ENCODE results near the gene GASK1A. TPM values are rescaled to one million over a fixed set of nuclear protein-coding genes. Genes with fewer than 3 reads are reported as not detected.

GASK1A gene
- total RNA-seq (ENCODE audit: unreplicated experiment) = 0.72 TPM
- long read RNA-seq = 0 reads

DNA sequence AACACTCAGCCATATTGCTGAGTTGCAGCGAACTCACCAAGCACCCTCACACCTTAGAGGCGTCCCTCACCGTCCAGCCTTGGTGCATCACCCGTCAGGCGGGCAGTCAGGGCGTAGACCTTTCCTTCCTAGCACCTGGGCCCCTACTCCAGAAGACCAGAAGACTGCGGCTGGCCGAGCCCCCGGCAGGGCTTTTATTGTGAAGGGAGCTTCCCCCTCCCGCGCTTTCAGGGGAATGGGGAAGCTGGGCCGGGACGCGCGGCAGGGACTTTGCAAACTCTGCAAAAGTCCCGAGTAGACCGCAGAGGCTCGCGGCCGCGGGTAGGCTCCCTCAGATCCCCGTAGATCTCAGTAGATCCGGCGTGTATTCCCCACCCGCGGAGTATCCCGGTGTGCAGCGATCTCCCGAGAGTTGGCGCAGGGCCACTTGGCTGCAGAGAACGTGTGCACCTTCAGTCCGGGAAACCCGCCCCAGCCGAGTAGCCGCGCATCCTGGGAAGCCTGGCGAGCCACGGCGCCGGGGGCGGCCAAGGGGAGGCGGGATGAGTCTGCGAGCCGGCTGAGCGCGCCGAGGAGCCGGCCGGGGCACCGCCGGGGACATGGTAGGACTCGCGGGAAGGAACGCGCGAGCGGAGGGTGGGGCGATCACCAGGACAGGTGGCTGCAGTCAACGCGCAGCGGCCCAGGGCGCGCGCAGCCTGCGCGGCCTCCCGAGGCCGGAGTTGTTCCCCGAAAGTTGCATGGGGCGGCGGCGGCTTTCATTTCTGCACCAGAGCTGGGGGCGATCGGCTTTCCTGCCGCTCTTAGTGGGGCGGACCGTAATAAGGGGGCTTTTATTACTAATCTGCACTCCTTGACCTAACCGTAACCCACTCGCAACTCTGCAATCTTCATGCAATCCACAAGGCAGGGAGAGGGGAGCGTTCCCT is at the start of gene GASK1A:
GASK1A (plus strand) TSS at position 268 of the 929 bp plus-strand sequence; CDS start at position 600, 332 bp downstream.
- Mint-ChIP-seq H3K27ac (ENCODE audit: unreplicated experiment) (no peak within 1 kb of the TSS), H3K4me1 (ENCODE audit: unreplicated experiment) (peaks cover 11% of the 10 kb centered on the region), H3K27me3 (ENCODE audit: unreplicated experiment) (peaks cover 13% of the 10 kb centered on the region), H3K36me3 (ENCODE audit: low read depth, unreplicated experiment) (peaks cover 14% of the 10 kb centered on the region), H3K9me3 (ENCODE audit: unreplicated experiment) (peaks cover 19% of the 10 kb centered on the region), H3K4me3 (ENCODE audit: unreplicated experiment) (peak within 1 kb of the TSS; percentile 89)
- peak; percentile 56 for DNase-seq (ENCODE audit: low spot score)
- TF ChIP-seq CTCF (IDR thresholded peaks at IDR 0.05; ENCODE audit: unreplicated experiment) = no peak

DNA sequence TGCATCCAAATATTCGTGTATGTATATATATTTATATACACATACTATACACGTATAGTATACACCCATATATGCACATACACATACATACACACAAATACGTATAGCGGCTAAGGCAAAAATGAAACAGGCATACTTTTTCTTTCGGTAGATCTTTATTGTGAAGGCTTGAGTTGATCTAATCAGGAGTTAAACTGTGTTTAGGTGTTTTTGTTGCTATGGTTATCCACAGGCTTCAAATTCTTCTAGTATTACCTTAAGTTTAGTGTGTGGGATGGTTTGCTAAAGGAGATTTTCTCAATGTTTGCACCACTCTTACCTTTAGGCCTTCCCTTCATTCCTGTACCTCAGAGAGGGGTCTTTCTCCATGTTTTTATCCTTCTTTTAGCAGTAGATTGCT is 45.0 kb upstream of the GASK1A start:
- no peaks in the 10 kb centered on the region for H3K36me3 Mint-ChIP-seq (ENCODE audit: low read depth, unreplicated experiment)
- no peak overlapping the region for H3K4me3 Mint-ChIP-seq (ENCODE audit: unreplicated experiment)
- no peak overlapping the region for H3K27ac Mint-ChIP-seq (ENCODE audit: unreplicated experiment)
- no peak for TF ChIP-seq CTCF (IDR thresholded peaks at IDR 0.05; ENCODE audit: unreplicated experiment)
- no peak for DNase-seq (ENCODE audit: low spot score)
- H3K9me3 Mint-ChIP-seq (ENCODE audit: unreplicated experiment) = no peaks in the 10 kb centered on the region
- H3K4me1 Mint-ChIP-seq (ENCODE audit: unreplicated experiment) = no peaks in the 10 kb centered on the region
- H3K27me3 Mint-ChIP-seq (ENCODE audit: unreplicated experiment) = no peaks in the 10 kb centered on the region

DNA sequence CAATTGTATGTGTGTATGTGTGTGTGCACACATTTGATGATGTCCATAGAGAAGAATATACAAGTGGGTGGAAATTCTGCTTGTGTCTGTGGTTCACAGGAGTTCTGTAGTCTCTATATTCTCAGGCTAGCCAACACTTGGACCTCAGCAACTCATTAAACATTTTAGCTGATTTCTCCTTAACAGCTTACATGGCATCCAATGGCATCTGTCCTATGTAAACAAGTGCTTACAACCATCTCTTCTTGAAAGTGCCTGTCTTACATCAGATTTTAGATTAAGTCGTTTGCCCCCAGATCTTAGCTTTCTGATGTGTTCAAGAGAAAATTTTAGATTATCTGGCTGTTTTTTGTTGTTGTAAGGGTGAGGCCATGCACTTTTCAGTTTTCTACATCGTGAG is 44.2 kb upstream of the GASK1A start:
- H3K36me3 Mint-ChIP-seq (ENCODE audit: low read depth, unreplicated experiment) = no peaks in the 10 kb centered on the region
- TF ChIP-seq CTCF (IDR thresholded peaks at IDR 0.05; ENCODE audit: unreplicated experiment) = no peak
- H3K27me3 Mint-ChIP-seq (ENCODE audit: unreplicated experiment) = no peaks in the 10 kb centered on the region
- H3K4me1 Mint-ChIP-seq (ENCODE audit: unreplicated experiment) = no peaks in the 10 kb centered on the region
- DNase-seq (ENCODE audit: low spot score) = no peak
- no peak overlapping the region for H3K27ac Mint-ChIP-seq (ENCODE audit: unreplicated experiment)
- H3K9me3 Mint-ChIP-seq (ENCODE audit: unreplicated experiment) = no peaks in the 10 kb centered on the region
- no peak overlapping the region for H3K4me3 Mint-ChIP-seq (ENCODE audit: unreplicated experiment)

GRCh38 chr3:42935472-42935871 is 43.6 kb upstream of the GASK1A start:
- no peaks in the 10 kb centered on the region for H3K36me3 Mint-ChIP-seq (ENCODE audit: low read depth, unreplicated experiment)
- no peaks in the 10 kb centered on the region for H3K4me1 Mint-ChIP-seq (ENCODE audit: unreplicated experiment)
- no peaks in the 10 kb centered on the region for H3K27me3 Mint-ChIP-seq (ENCODE audit: unreplicated experiment)
- no peak for DNase-seq (ENCODE audit: low spot score)
- TF ChIP-seq CTCF (IDR thresholded peaks at IDR 0.05; ENCODE audit: unreplicated experiment) = no peak
- no peak overlapping the region for H3K4me3 Mint-ChIP-seq (ENCODE audit: unreplicated experiment)
- H3K27ac Mint-ChIP-seq (ENCODE audit: unreplicated experiment) = no peak overlapping the region
- H3K9me3 Mint-ChIP-seq (ENCODE audit: unreplicated experiment) = no peaks in the 10 kb centered on the region
